Loucy (cell line): ENCODE data around the gene NRIP2.

Experiments
- CTCF ChIP-seq: fragments of 200-600 bp; sonication (generic); conservative IDR thresholded peaks from 2 replicates; pipeline ENCODE4 v1.5.1; 2014; ENCODE audit warnings: mild to moderate bottlenecking, antibody characterized with exemption, low read length
- EZH2phosphoT487 ChIP-seq: fragments of 200-600 bp; IDR thresholded peaks from 2 replicates; pipeline ENCODE4 v1.6.1; 2018; ENCODE audit warnings: antibody characterized with exemption, mild to moderate bottlenecking, moderate library complexity, borderline replicate concordance

- TF ChIP-seq CTCF = no peak
- TF ChIP-seq EZH2phosphoT487 = no peak
These were observed 23.0 kb downstream of the NRIP2 start for GRCh38 chr12:2811801-2812200.
